ENCODE measurements around the gene IFI6.
A peak's percentile ranks its signal among the peaks of the same experiment; 100 is the strongest.

Gene IFI6

DNA sequence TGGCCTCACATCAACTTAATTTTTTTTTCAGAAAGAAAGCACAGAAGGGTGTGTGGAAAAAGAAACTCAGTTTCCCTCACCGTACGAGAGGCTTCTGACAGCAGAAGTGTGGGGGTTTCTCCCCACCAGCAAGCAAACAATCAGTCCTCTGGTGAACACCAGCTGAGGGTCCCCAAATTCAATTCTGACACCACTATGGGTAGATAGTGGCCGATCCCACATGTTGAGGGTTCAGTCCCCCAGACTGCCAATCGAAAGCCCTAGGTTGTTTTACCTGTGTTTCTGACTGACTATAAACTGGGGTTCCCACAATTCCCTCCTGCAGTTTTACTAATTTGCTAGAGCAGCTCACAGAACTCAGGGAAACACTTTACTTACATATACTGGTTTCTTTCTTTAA is 2.1 kb downstream of the IFI6 start:
- DNase-seq, result no peak

GRCh38 chr1:27668808-27669723 is 2.9 kb downstream of the IFI6 start:
- peak; percentile 46 for DNase-seq

GRCh38 chr1:27668121-27668807 is 3.7 kb downstream of the IFI6 start:
- DNase-seq, result no peak

GRCh38 chr1:27666791-27667254 is 5.2 kb downstream of the IFI6 start:
- no peak for DNase-seq

- no peak for DNase-seq
Measured at GRCh38 chr1:27666294-27666693, 5.7 kb downstream of the IFI6 start.

- no peak for DNase-seq
Measured at GRCh38 chr1:27665016-27665651, 6.9 kb downstream of the IFI6 start.

DNA sequence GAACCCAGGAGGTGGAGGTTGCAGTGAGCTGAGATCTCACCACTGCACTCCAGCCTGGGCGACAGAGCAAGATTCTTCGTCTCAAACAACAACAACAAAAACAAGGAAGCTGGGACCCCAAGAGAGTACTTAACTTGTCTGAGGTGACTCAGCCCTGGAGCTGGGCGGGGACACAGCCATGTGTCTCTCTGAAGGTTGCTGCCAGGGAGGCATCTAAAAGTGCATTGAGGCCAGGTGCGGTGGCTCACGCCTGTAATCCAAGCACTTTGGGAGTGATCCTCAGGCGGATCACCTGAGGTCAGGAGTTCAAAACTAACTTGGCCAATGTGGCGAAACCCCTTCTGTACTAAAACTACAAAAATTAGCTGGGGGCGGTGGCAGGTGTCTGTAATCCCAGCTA is 7.7 kb downstream of the IFI6 start:
- no peak for DNase-seq

DNA sequence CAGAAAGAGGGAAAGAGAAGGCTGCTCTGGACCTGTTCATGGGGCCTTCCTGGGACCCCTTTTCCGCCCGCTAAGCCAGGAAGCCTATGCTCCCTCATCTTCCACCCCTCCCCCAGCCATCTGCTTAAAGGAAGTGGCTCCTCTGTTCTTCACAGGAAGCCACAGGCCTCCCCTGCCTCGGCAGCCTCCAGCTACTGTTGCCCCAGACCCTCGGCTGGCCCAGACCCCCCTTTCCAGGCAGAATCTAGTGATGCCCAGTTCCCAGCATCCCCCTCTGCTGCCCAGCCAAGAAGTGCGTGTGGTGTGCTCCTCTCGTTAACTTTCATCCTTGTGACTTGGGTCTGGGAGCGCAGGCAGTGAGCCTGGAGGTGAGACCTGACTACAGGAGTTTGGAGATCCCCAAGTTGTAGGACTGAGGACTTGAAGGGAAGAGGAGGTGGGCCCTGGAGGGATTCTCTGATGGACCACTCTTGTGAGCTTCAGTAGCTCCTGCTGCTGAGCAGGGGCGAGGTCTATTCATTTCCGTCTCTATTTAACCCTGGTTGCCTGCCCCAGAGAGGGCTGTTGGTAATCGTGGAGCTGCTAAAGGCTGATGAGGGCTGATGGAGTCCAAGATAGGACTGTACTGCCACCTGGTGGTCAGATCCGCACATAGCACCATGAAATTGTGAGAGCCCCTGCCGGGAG is 9.1 kb downstream of the IFI6 start:
- DNase-seq, result peak; percentile 72

GRCh38 chr1:27662261-27662660 is 9.7 kb downstream of the IFI6 start:
- no peak for DNase-seq

DNA sequence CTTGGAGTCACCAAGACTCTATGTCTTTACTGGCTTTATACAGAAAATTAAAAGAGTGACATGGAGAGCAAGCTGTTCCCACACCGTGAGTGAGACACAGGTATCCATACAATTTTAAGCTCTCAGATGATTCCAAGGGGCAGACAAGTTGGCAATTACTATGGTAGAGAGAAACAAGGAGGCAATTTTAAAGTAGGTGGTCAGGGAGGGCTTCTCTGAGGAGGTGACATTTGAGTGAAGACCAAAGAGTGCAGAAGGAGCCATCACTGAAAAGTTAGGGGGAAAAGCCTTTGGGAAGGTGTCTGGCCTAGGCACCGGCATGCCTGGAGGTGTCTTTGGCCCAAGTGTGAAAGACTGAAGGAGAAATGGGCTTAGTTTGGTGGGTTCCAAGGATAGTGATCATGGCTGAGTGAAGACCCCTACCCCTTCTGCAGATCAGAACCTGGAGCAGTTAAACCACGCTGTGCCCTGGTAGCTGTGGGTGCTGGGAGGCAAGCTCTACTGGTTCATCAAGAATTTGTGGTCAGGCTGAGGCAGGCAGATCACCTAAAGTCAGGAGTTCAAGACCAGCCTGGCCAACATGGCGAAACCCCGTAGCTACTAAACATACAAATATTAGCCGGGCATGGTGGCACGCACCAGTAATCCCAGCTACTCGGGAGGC is 10.4 kb downstream of the IFI6 start:
- no peak for DNase-seq

DNA sequence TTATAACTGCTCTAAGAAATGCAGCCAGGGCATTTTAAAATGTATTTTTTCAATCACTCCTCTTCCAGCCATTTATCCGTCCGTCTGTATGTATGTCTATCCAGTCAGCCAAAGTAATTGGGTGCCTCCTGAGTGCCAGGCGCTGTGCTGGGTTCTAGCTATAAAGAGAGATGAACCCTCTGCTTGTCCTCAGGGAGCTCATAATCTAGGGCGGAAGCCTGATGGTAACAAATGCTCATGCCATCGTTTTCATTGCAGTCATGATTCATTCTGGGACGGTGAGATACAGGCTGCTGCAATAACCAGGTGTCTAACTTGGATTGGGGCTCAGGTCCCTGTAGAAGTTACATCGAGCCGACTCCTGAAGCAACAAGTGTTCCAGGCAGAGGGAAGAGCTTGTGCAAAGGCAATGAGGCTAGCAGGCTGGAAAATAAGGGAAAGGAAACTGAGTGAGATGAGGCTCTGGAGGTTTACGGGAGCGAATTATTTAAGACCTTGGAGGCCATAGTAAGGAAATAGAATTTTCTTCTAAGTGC is 11.6 kb downstream of the IFI6 start:
- no peak for DNase-seq

GRCh38 chr1:27659497-27660299 is 12.3 kb downstream of the IFI6 start:
- DNase-seq, result peak; percentile 88

DNA sequence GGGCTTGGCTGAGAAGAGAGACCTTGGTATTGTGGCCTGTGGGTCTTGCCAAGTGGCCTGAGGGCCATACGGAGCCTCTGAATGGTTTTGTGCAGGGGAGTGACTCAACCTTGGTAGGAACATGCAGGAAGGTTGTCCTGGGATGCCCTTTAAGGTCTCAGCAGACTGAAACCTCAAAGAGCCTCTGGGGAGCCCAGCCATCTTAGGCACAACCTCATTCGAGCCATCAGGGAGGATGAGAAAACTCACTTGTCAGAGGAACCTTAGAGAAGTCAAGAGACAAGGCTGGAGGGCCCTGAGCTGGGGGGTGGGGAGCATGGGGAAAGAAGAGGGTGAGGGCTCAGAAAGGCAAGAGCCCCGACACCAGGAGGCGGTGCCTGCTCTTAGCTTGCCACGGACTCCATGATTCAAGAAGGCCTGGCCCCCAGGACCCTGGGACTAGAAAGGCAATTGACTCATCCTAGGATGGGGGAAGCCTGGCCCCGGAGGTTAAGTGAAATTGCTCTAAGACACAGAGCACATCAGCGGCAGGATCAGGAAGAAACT is 13.0 kb downstream of the IFI6 start:
- no peak for DNase-seq

DNA sequence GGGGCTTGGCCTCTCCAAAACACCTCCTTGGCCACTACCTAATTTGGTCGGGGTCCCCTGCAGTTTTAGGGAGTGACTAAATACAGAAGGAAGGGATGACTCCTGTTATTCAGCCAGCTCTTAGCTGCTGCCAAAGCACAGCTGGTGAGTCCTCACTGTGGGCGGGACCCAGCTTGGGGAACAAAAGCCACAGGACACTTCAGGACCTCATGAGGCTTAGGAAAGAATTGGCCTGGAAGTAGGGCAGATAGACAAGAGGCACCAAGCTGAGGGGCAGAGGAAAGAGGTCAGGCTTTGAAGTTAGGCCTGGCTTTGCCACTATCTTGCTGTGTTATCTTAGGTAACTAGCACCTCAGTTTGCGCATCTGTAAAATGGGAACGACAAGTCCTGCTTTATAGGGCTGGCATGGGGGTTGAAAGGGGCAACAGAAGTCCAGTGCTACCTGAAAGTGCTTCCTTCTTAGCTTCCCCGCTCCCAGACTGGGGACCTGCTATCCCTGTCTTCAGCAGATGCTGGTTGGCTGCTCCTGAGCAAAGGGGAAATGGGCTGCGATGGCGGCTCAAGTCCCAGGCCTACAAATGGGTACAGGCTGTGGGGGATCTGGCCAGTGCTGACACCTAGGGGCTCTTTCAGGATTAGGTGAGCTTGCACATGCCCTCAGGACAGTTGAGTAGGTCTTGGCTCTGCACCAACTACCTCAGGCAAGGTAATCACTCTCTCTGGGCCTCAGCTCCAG is 15.7 kb downstream of the IFI6 start:
- no peak for DNase-seq

GRCh38 chr1:27655151-27655937 is 16.6 kb downstream of the IFI6 start:
- no peak for DNase-seq

- DNase-seq, result no peak
Measured at GRCh38 chr1:27652111-27652864, 19.7 kb downstream of the IFI6 start.

GRCh38 chr1:27650539-27651175 is 21.3 kb downstream of the IFI6 start:
- no peak for DNase-seq

DNA sequence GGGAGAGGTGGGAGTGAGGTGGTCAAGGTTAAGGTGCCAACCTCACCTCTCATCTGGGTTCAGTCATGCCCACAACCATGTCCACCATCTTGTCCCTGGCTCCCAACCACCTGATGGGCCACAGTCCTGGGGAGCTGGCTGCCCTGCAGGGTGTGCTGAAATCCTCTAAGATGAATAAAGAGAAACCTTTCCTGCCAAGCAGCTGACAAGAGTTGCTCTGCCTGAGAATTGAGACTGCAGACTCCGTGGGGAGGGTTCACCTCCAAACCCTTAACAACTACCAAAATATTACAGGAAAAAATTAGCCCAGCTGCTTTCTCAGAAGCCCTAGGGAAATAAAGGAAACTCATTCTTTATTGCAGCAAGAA is 21.8 kb downstream of the IFI6 start:
- DNase-seq, result no peak
